ENCODE results near the gene ADAMTSL3. TPM values are rescaled to one million over a fixed set of nuclear protein-coding genes. Genes with fewer than 3 reads are reported as not detected.
"Not testable (repeated sequence)": the region's sequence is repeated elsewhere in the genome, so short reads cannot be mapped to it uniquely, and the experiment has no call there.

ADAMTSL3 gene
- total RNA-seq, 1 donor from 2014 or later: 0.35 TPM

DNA sequence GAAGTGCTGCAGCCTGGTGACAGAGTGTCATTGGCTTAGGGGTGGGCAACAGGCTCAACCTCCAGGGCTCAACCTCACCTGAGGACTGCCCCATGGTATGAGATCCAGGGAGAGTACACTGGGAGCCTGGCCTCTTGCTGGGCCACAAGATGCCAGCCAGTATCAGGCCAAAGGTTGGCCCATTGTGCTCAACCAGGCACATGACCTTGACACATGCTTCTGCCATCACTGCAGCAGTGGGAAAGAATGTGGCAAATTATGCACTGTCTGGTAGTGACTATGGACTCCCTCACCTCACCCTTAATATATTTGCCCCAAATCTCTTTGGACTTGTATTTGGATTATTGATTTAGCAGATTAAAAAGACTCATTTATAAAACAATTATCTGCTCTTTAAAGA is 347.7 kb downstream of the ADAMTSL3 start:
- DNase-seq (ENCODE audit: extremely low read depth, low read depth, low spot score): no peak

- DNase-seq (ENCODE audit: extremely low read depth, low read depth, low spot score): no peak
Measured at GRCh38 chr15:84003791-84004503, 350.0 kb downstream of the ADAMTSL3 start.

DNA sequence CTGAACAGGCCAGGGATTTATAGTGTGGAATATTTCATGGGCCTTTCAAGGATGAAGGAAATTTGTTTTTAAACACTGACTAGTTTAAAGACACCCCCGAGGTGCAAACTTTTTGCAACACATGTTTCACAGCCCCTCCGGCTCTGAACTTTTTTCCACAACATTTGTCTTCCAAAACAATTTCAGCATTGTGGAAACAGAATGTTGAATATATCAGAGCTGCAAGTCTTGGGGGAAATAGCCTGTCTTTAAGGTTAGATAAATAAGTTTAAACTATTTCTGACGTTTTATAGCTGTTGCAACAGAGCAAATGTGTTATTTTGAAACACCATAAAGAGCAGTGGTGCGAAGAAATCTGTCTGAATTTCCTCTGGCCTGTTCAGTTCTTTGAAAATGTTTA is 352.5 kb downstream of the ADAMTSL3 start:
- no peak for DNase-seq (ENCODE audit: extremely low read depth, low read depth, low spot score)

DNA sequence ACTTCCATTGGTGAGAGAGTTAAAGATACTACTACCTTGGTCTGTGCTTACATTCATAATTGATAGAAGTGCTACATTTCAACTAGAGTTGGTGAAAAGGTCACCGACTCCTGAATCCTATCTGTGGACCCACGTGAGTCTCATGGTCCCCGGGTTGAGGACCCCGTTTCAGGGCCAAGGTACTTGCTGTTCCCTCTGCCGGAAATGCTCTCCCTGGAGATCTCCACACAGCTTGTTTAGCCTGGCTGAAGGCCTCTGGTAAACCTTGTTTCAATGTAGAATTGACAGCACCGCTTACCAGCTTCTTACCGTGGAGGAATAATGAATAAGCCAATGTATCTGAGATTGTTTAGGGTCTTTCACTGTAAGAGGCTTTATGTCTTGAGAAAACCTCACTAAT is 355.7 kb downstream of the ADAMTSL3 start:
- DNase-seq (ENCODE audit: extremely low read depth, low read depth, low spot score): no peak

DNA sequence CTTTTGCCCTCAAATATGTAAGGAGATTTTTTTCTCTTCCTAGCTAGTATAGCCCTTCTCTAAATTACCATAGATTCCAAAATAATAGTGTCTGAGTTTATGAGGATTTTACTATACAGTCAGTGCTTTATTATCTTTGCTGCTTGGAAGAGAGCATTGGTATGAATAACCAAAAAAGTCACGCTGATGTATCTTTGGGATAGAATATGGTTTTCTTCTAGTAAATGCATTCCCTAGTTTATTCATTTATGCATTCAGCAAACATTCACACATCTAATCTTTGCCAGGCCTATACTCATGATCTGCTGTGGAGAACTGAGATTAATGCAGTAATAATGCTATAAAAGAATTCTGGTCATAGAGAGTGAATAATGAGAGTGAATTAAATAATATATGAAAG is 356.3 kb downstream of the ADAMTSL3 start:
- DNase-seq (ENCODE audit: extremely low read depth, low read depth, low spot score): no peak

- DNase-seq (ENCODE audit: extremely low read depth, low read depth, low spot score): no peak
Measured at GRCh38 chr15:84016371-84016770, 362.4 kb downstream of the ADAMTSL3 start.

DNA sequence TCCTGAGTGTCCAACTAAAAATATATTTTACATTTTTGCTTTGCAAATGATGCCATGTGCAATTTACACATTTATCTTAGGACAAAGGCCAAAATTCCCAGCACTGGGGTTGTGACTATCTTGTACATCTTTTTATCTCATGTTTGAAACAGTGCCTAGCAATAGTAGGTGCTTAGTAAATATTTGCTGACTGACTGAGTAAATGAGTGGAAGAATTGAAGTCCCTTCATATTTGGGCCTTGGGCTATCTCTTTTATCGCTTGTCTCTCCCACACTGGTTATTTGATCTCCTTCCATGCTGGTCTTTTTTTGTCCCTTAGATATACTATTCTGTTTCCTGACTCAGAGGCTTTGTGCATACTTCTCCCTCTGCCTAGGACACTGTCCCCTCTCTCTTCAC is 368.6 kb downstream of the ADAMTSL3 start:
- DNase-seq (ENCODE audit: extremely low read depth, low read depth, low spot score): no peak

- no peak for DNase-seq (ENCODE audit: extremely low read depth, low read depth, low spot score)
Measured at GRCh38 chr15:84023636-84024035, 369.7 kb downstream of the ADAMTSL3 start.

- DNase-seq (ENCODE audit: extremely low read depth, low read depth, low spot score): no peak
Measured at GRCh38 chr15:84033793-84034553, 380.1 kb downstream of the ADAMTSL3 start.

DNA sequence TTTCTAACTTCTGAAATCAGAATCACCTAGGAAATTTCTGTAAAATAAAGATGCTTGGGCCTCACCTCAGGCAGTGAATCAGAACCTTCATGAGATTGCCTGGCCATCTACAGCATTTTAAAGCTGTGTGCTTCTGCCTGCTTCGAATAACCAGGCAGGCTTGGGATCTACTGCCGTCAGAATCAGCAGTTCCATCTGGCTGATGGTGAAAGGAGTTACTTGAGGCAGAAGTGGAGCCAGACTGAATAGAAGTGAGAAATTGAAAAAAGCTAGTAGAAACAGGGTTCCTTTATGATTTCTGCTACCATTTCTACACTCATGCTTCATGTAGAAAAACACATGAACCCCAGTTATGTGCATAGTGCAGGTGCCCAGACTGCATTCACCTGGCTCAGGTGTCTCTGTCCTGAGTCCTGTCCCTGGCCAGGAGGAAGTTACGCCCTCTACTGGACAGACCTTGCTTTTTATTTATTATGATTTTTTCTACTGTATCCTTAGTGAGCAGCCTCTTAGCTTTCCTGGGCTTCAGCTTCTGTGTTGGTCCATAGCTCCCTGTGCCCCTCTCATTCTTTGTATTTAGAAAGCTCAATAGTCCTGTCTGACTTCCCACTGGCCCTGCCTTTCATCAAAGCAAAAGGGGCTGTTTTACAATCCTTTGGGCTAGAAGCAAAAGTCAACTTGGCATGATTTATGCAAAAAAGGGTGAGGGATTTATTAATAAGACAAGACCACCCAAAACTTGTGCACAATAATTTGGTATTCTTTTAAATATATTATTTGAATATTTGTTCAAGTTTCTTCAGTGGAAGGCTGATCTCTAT is 380.9 kb downstream of the ADAMTSL3 start:
- DNase-seq (ENCODE audit: extremely low read depth, low read depth, low spot score): no peak

DNA sequence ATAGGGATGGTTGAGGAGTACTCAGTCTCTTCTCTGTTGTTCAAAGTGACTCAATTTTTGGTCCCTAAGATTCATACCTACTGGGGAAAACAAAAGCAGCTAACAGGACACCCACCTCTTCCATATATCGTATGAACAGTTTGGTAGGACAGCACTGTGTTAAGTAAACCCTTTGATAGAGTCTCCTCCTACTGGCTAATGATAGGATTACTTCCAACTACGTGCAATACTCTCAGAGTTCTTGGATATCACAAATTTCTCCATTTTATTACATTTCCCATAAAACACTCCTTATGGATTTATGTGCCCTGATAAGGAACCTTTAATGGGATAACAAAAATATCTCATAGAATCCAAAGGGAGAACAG is 381.5 kb downstream of the ADAMTSL3 start:
- no peak for DNase-seq (ENCODE audit: extremely low read depth, low read depth, low spot score)

- no peak for DNase-seq (ENCODE audit: extremely low read depth, low read depth, low spot score)
Measured at GRCh38 chr15:84037301-84037700, 383.4 kb downstream of the ADAMTSL3 start.

- DNase-seq (ENCODE audit: extremely low read depth, low read depth, low spot score): not testable (repeated sequence)
Measured at GRCh38 chr15:84042434-84043056, 388.6 kb downstream of the ADAMTSL3 start.

- no peak for DNase-seq (ENCODE audit: extremely low read depth, low read depth, low spot score)
Measured at GRCh38 chr15:84046064-84046637, 392.2 kb downstream of the ADAMTSL3 start.

GRCh38 chr15:84049480-84049879 is 395.6 kb downstream of the ADAMTSL3 start:
- DNase-seq (ENCODE audit: extremely low read depth, low read depth, low spot score): not testable (repeated sequence)

GRCh38 chr15:84050076-84050475 is 396.2 kb downstream of the ADAMTSL3 start:
- no peak for DNase-seq (ENCODE audit: extremely low read depth, low read depth, low spot score)

DNA sequence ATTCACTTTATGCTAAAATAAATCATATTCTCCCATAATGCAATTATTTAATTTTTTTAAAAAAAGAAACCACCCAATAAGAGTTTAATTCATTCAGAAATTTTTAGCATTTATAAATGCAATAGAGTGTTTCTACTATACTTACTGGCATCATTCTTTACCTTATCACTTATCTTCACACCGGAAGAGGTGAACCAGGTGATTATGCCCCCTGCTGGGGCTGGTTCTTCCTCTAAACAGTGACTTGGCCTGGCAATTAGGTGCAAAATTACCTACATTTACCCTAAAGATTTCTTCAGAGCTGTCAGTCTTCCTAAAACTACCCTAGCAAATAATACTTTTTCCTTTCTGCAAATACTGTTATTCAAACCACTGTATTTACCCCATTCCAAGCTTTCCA is 397.2 kb downstream of the ADAMTSL3 start:
- DNase-seq (ENCODE audit: extremely low read depth, low read depth, low spot score): not testable (repeated sequence)

- DNase-seq (ENCODE audit: extremely low read depth, low read depth, low spot score): not testable (repeated sequence)
Measured at GRCh38 chr15:84054544-84054943, 400.6 kb downstream of the ADAMTSL3 start.

- DNase-seq (ENCODE audit: extremely low read depth, low read depth, low spot score): no peak
Measured at GRCh38 chr15:84057714-84058331, 403.9 kb downstream of the ADAMTSL3 start.

GRCh38 chr15:84063674-84064073 is 409.8 kb downstream of the ADAMTSL3 start:
- DNase-seq (ENCODE audit: extremely low read depth, low read depth, low spot score): not testable (repeated sequence)

All from glomerular endothelial cell (primary cell).